Stimulated activated CD4-positive, alpha-beta T cell treated with anti-CD3 and anti-CD28 coated beads, TNF-alpha, amount 100 ng/mL, for 4 hours (primary cell): Measurements from ENCODE around the gene ACOXL.

Experiments used
- DNase-seq, 3 experiments: peaks; one replicate each; pipeline ENCODE4 v3.0.0-alpha.2; 2020; ENCODE audit warnings: low read depth in 3 of 3

ACOXL gene

GRCh38 chr2:111135910-111136297 is 403.5 kb downstream of the ACOXL start:
- DNase-seq, result no peak

GRCh38 chr2:111138839-111139238 is 406.5 kb downstream of the ACOXL start:
- no peak for DNase-seq

- DNase-seq, result no peak
Observed at GRCh38 chr2:111139637-111140317, 407.4 kb downstream of the ACOXL start.

- no peak for DNase-seq
Observed at GRCh38 chr2:111140815-111141214, 408.4 kb downstream of the ACOXL start.

- no peak for DNase-seq
Observed at GRCh38 chr2:111142101-111142500, 409.7 kb downstream of the ACOXL start.

- DNase-seq, result no peak
Observed at GRCh38 chr2:111143107-111143842, 410.9 kb downstream of the ACOXL start.

GRCh38 chr2:111143843-111144198 is 411.4 kb downstream of the ACOXL start:
- no peak for DNase-seq

- DNase-seq, result no peak
Observed at GRCh38 chr2:111145103-111145760, 412.9 kb downstream of the ACOXL start.

- DNase-seq, result no peak
Observed at GRCh38 chr2:111145951-111146350, 413.6 kb downstream of the ACOXL start.

GRCh38 chr2:111148225-111148873 is 416.0 kb downstream of the ACOXL start:
- DNase-seq, result no peak

- DNase-seq, result no peak
Observed at GRCh38 chr2:111148925-111149324, 416.6 kb downstream of the ACOXL start.

- no peak for DNase-seq
Observed at GRCh38 chr2:111149882-111150455, 417.6 kb downstream of the ACOXL start.

GRCh38 chr2:111154758-111155157 is 422.4 kb downstream of the ACOXL start:
- no peak for DNase-seq

- no peak for DNase-seq
Observed at GRCh38 chr2:111155610-111156009, 423.2 kb downstream of the ACOXL start.

- no peak for DNase-seq
Observed at GRCh38 chr2:111156529-111156928, 424.2 kb downstream of the ACOXL start.

GRCh38 chr2:111157071-111157661 is 424.8 kb downstream of the ACOXL start:
- DNase-seq, result no peak

GRCh38 chr2:111157798-111158197 is 425.4 kb downstream of the ACOXL start:
- DNase-seq, result no peak

GRCh38 chr2:111159641-111160040 is 427.3 kb downstream of the ACOXL start:
- no peak for DNase-seq

GRCh38 chr2:111160758-111161157 is 428.4 kb downstream of the ACOXL start:
- no peak for DNase-seq

- DNase-seq, result no peak
Observed at GRCh38 chr2:111161971-111162370, 429.6 kb downstream of the ACOXL start.

GRCh38 chr2:111162718-111163331 is 430.5 kb downstream of the ACOXL start:
- no peak for DNase-seq
